GM21825 (cell line): ENCODE measurements around the gene PCID2.

Experiments
- ATAC-seq: cut with Tn5 transposase; IDR thresholded peaks from one replicate; pipeline ENCODE4 v1.9.1; 2021; ENCODE audit warnings: mild to moderate bottlenecking, moderate library complexity; ENCODE audit not compliant: unreplicated experiment

PCID2 gene

DNA sequence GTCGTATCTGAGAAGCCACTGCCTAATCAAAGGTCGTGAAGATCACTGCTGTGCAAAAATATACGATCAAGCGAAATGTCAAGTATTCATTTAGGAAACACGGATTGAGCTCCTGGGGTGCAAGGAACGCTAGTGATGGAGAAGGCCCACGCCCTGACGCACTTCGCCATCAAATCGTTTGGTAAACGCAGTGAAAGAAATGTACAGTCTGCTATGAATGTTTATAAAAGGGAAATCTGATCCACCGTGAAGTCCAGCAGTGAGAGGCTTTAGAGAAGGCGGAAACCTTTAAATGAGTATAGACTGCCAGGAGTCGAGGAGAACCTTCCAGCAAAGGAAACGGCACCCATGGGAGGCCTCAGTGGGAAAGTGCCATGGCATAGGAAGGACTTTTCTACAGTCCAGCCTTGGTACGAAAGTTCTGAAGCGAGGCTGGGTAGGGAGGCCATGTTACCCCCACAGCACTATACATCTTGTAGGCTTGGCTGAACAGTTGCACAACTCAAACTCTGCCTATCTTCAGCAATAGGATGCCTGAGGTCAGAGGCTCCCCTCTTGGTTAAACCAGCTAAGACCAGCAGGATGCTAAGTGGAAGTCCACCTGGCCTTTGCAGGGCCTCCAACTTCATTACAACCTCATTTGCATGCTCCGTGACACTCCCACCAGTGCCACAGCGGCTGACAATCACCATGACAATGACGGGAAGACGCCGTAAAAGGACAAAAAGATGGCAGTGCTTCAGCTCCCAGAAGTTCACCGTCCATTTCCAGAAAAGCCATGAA is 20.4 kb downstream of the PCID2 start:
- no peak for ATAC-seq

DNA sequence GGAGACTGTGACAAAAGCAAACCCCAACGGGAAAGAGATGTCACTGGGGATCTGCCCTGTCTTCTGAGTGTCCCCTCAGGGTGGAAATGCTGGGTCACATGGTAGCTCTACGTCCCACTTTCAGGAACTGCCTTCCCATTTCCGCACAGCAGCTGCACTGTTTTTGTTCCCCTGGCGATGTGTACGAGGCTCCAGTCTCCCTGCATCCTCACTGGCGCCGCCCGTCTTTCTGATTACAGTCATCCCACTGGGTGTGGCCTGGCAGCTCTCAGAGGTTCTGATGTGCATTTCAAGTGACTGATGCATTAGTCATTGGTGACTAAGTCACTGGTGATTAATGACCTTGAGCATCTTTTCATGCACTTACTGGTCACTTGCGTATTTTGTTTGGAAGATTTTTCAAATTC is 21.2 kb downstream of the PCID2 start:
- ATAC-seq, result no peak

DNA sequence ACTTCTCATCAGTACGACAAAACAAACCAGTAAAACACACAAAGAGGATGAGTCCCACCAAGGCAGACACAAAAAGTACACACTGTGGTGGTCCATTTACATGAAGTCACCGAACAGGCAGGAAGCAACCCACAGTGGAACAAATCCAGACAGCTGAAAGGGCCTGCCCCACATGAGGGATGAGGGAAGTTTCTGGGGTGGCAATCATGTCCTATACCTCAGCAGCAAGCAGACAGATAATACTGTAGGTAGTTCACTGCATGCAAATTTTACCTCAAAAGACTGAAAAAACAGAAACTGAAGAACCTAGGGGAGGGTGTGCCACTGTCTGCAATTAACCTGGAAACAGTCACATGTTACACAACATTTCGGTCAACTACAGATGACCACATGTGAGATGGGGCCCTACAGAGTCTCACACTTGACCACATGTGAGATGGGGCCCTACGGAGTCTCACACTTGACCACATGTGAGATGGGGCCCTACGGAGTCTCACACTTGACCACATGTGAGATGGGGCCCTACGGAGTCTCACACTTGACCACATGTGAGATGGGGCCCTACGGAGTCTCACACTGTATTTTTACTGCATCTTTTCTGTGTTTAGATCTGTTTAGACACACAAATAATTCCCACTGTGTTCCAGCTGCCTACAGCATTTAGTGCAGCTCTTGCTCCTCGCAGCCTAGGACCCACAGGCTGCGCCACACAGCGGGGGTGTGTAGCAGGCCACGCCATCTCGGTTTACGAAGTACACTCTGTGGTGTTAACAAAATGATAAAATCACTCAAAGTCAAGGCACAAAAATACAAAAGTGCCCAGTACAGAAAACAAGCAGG is 22.2 kb downstream of the PCID2 start:
- ATAC-seq, result peak; percentile 75

DNA sequence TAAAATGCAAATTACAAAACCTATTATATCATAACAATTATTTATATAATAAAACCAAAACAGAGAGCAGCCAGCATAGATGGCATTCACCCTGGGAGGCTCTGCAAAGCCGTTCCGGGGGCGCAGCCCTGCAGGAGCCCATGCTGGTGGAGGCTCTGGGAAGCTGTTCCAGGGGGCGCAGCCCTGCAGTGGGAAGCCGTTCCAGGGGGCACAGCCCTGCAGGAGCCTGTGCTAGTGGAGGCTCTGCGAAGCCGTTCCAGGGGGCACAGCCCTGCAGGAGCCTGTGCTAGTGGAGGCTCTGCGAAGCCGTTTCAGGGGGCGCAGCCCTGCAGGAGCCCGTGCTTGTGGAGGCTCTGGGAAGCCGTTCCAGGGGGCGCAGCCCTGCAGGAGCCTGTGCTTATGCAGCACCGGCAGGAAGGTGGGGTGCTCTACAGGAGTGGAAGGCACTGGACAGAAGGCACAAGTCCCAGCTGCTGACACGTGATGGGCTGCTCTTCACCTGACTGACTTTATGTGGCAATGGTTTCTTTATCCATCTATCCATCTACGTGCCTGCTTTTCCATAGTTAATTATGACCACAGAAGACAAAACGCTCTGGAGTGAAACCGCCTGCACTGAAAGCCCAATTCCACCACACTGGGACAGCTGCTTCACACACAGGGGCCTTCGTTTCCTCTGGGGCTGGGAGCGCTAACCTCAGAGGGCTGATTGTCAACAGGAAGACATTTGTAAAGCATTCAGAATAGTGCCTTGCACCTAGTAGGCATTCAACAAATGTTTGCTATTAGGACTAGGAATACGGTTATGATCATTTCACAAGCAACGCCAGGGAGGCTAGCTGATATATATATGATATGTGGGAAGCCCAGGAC is 23.7 kb downstream of the PCID2 start:
- no peak for ATAC-seq

DNA sequence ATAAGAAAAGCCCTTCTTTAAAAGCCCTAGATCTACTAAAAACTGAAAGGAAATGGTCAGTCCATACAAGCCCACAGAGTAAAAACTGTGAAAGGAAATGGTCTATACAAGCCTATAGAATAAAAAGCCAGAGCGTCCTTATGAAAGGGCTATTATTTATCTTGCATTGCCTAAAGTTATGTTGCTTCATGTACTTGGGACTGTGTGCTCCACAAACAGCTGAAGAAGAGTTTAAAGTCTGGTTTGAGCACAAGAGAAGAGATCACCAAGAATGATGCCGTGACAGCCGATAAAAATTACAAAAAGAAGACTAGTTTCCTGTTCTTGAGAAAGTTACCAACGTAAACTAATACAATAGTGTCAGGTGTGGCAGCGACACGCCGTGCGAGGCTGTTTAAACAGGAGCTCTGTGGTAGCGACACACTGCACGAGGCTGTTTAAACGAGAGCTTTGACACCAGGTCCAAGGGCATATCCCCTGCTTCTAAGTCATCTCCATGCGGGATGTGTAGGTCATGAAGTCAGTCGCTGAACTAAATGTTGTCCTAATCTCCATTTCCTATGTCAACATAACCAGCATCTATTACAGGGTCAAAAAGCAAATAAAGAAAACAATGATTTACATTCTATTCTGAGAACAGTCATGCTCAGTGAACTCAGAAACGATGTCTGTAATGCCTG is 24.9 kb downstream of the PCID2 start:
- no peak for ATAC-seq

DNA sequence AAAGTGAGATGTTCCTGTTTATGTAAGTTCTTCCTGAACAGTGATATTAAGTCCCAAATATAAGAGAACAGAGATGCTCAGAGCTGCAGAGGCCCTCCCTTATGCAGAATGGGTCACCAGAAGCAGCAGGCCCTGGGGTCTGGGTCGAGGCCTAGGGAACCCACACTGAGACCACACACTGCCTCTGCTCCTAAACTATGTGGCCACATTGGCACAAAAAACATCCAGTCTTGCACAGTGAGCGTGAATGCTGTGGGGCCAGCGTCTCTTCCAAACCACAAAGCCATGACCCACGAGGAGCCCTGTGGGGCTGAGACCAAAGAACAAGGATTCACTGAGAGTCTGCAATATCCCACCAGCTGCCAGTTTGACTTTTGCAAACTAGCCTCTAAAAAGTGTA is 26.4 kb downstream of the PCID2 start:
- ATAC-seq, result no peak

DNA sequence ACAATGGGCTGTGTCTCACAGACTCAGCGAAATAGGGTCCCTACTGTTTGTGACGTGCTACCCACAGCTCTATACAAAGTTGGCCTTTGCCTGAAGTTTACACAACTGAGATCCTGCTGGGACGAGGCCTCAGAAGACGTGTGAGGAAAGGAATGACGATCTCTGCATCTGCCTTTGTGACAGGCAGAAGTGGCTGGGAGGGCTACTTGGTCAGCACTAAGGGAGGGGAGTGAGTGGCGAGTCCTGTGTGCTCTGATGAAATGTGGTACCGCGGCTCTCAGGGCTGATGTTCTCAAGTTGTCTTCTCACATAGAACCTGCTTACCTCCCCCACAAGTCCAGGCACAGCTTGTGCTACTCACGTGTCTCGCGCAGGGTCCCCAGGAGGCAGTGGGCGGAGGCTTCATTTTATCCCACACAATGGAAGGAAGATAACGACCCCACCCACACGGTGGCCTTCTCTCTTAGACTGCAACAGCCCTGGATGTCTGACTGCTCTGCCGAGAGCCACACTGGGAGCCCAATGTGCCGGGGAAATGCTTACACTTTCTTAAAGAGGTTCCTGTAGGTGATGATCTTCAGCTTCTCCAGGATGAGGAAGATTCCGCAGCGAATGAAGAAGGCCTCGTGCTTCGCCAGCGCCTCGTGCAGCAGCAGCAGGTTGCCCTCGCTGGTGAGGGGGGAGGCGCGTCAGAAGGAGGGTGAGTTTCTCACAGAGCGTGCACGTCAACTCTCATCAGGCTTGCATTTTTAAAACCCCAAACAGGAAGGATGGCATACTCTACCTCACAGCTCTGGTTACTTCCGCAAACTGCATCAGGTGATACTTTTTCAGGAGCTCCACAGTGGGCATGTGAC is 28.9 kb downstream of the PCID2 start:
- no peak for ATAC-seq

DNA sequence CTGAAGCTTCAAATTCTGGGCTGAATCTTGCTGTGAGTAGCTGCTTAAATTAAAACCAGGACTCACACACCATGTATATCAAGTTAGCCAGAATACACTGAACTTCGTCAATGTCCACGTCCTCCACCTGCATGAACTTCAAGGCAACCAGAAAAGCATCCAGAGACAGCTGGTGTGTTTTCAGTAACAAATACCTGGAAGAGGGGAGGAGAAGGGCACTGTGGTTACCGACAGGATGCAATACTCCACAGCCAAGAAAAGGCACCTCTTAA is 29.6 kb downstream of the PCID2 start:
- no peak for ATAC-seq

DNA sequence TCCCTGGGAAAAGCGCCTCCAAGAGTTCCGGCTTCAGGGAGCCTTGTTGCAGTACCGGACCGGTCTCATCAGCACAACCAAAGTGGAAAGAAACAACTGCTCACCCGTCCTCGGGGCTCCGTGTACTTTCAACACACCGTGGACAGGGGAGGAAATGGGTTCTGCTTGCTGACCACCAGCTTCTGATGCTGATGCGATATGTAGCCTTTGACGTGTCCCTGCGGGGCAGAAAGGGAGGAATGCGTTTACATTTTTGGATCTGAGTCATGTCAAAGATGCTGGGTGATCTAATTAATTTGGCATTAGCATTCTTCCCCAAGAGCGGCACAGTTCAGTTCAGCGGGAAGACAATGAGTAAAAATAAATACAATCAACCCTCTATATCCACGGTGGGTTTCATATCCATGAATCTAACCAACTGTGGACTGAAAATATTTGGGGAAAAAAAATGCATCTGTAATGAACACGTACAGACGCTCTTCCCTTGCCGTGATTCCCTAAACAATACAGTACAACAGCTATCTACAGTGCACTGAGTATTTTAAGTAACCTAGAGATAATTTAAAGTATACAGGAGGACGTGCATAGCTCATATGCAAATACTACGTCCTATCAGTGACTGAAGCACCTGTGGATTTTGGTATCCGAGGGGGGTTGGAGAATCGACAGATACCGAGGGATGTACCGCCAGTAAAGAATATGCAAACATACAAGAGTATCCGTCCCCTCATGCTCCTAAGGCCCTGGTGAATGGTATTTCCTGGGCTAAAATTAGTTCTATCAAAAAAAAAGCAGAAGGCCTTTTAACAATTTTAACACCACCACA is 30.2 kb downstream of the PCID2 start:
- no peak for ATAC-seq

DNA sequence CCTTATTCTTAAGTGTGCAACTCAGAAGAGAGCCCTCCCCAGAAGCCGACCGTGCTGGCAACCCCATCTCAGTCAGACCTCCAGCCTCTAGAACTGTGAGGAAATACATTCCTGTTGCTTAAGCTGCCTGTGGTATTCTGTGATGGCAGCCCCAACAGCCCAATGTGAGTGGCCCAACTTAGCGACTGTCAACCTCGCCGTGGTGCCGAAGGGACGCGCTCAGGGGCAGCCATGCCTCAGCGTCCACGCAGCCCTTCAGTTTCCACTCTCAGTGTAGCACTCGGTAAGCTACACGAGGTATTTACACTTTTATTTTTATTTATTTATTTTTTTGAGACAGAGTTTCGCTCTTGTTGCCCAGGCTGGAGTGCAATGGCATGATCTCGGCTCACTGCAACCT is 31.6 kb downstream of the PCID2 start:
- no peak for ATAC-seq

DNA sequence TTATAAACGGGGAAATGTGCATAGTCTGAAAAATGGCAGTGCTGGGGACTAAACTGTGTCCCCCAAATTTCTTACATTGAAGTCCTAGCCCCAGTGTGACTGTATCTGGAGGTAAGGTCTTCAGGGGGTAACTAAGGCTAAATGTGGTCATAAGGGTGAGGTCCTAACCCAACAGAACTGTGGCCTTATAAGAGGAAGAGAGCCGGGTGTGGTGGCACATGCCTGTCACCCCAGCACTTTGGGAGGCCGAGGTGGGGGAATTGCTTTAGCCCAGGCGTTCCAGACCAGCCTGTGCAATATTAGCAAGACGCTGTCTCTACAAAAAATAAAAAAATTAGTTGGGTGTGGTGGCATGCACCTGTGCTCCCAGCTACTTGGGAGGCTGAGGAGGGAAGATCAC is 32.2 kb downstream of the PCID2 start:
- no peak for ATAC-seq

DNA sequence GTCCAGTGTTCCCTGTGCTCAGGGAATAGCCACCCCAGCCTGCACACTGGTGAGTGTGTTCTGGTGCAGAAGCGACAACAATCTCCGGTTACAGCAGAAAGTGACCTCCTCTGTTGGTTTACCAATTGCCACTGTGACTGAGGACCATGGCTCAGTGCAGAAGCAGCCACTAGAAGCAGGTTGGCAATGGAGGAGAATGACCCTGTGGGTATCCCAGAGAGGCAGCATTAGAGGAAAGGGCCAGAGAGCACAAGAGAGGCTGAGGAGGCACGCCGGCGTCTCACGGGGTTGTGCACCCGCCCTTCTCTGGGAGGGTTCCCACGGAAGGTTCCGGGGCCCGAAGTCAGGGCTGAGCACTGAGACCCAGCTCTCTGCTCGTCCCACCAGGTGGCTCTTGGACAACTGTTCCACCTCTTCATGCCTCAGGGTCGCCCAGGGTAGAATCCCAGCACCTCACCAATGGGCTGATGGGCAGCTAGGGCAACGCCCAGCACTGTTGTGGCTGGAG is 36.0 kb downstream of the PCID2 start:
- ATAC-seq, result no peak

DNA sequence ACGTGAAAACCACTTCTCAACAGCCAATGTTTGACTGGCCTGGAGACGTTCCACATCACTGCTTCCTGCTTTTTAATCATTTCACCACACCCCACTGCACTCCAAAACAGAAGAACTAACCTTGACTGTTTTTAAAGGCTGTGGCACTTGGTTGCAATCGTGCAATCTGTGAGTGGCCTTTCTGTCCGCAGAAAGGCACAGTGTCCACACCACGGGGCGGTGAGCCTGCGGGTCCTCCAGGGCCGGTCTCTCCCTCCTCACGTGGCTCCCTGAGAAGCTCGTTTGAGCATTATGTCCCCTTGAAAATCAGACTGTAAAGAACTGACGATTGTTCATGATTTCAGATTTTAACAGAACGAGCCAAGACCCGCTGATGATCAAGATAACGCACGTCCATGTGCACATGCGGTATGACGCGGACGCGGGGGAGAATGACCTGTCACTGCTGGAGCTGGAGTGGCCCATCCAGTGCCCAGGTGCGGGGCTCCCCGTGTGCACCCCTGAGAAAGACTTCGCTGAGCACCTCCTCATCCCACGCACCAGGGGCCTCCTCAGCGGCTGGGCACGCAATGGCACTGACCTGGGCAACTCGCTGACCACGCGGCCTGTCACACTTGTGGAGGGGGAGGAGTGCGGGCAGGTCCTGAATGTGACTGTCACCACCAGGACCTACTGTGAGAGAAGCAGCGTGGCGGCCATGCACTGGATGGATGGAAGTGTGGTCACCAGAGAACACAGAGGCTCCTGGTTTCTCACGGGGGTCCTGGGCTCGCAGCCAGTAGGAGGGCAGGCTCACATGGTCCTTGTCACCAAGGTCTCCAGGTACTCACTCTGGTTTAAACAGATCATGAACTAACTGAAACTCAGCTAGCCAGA is 37.0 kb downstream of the PCID2 start:
- no peak for ATAC-seq

DNA sequence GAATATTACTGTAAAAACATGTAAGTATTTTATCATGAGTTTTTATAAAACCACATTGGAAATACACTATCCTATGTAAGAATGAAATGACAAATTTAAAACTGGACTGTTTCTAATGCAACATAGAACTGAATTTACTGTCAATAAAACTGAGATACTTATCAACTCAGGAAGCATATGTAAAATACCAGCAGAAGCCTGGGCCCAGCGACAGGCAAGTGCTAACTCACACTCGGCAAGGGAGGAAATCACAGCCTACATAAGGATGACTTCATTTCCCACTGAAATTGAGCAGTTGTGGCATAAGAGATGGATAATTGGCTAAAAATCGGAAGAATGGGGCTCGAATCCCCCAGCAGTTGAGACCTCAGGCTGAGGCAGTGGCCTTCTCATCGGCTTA is 38.0 kb downstream of the PCID2 start:
- ATAC-seq, result no peak

DNA sequence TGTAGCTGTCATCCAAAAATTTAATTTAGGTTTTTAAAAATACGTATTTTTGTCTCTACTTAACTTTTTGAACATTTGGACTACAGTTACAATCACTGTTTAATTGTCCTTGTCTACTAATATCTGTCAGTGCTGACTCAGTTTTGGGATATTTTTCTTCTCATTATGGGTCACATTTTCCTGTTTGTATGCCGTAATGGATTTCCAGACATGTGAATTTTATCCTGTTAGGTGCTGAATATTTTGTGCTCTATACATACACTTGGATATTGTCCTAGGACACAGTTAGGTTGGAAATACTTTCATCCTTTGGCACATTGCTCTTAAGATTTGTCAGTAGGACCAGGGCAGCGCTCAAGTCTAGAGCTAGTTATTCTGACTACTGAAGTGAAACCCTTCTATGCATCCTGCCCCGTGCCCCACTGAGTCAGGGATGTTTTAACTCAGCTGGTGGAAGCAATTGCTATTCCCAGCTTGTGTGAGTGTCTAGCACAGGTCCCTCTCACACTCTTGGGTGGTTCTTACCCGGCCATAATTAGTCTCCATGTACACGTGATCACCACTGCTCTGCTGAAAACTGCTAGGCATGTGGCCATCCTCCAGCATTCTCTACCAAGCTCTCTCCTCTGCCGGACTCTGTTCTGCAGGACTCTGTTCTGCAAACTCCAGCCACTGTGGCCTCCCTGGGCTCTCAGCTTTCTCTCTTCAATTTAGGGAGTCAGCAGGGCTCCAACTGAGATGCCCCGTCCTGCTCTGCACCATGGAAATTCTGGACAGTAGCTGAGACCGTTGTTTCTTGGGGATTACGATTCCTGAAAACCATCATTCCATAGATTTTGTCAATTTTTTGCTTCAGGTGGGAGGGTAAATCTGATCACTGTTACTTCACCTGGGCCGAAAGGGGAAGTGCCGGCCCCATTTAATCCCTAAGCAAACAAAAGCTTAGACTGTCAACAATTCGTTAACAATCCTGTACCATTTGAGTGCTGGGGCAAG is 38.9 kb downstream of the PCID2 start:
- no peak for ATAC-seq

DNA sequence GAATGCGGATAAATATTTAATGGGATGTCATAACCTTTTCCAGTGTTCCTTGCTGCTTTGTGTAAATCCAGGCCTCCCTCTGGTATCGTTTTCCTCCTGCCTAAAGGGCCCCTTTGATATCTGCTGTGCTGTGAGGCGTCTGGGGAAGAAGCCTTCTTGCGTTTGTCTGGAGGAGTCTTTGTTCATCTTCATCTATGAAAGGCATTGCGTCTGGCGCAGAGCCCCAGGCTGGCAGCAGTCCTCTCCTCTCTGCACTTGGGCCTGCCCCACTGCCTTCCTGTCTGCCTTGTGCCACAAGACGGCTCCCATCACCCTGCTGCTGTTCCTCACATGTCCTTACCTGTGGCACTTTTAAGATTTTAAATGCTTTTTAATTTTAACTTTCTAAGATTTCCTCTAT is 40.3 kb downstream of the PCID2 start:
- ATAC-seq, result no peak

DNA sequence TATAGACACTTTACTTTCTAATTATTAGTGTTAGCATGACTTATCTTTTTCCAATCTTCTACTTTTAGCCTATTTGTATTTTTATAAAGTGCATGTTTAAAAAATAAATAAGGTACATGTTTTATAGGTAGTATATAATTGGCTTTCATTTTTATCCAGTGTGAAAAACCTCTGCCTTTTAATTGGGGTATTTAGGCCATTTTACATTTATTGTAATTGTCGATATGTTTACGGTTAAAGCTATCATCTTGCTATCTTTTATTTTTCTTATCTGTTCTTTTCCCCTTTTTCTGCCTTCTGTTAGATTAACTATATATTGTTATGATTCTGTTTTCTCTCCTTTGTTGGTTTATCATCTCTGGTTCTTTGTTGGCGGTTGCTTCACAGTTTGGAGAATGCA is 40.9 kb downstream of the PCID2 start:
- ATAC-seq, result no peak
